ENCODE results near the gene SEMA4D.

Gene SEMA4D

DNA sequence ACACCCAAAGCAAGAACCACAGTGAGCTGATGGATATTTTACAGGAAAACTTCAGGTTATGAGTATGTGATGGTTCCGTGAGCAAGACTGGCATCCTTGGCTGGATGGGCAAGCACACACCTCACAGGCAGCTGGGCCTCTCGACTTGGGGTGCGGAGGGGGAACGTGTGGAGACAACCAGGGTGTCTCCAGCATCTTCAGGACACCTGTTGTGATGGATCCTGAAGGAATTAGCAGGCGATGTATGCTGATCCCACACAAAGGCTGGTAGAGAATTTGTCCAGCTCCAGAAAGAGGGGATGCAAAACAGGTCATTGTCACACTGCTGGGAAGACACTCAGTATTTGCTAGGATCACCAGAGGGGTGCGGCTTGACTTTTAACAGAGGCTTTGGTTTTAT lies 136.9 kb downstream of the SEMA4D start:
- no peak for TF ChIP-seq CTCF (IDR thresholded peaks at IDR 0.05; ENCODE audit: unreplicated experiment in 3 of 3)
- Mint-ChIP-seq H3K36me3 (ENCODE audit: low read depth) (peaks cover 52% of the 10 kb centered on the region), H3K27me3 (ENCODE audit: low read depth) (no peaks in the 10 kb centered on the region), H3K9me3 (no peaks in the 10 kb centered on the region), H3K4me1 (no peaks in the 10 kb centered on the region), H3K4me3 (no peak overlapping the region), H3K27ac (no peak overlapping the region)

GRCh38 chr9:89360465-89360864 lies 137.4 kb downstream of the SEMA4D start:
- H3K27ac Mint-ChIP-seq: no peak overlapping the region
- no peak for TF ChIP-seq CTCF (IDR thresholded peaks at IDR 0.05; ENCODE audit: unreplicated experiment in 3 of 3)
- H3K9me3 Mint-ChIP-seq: no peaks in the 10 kb centered on the region
- no peaks in the 10 kb centered on the region for H3K27me3 Mint-ChIP-seq (ENCODE audit: low read depth)
- no peak overlapping the region for H3K4me3 Mint-ChIP-seq
- no peaks in the 10 kb centered on the region for H3K4me1 Mint-ChIP-seq
- peaks cover 58% of the 10 kb centered on the region for H3K36me3 Mint-ChIP-seq (ENCODE audit: low read depth)

GRCh38 chr9:89359751-89360261 lies 138.1 kb downstream of the SEMA4D start:
- Mint-ChIP-seq H3K4me3 (no peak overlapping the region), H3K36me3 (ENCODE audit: low read depth) (peaks cover 65% of the 10 kb centered on the region), H3K4me1 (no peaks in the 10 kb centered on the region), H3K27ac (peak overlapping the region in 1 of 3 experiments; percentile 6), H3K9me3 (no peaks in the 10 kb centered on the region), H3K27me3 (ENCODE audit: low read depth) (no peaks in the 10 kb centered on the region)
- no peak for TF ChIP-seq CTCF (IDR thresholded peaks at IDR 0.05; ENCODE audit: unreplicated experiment in 3 of 3)

DNA sequence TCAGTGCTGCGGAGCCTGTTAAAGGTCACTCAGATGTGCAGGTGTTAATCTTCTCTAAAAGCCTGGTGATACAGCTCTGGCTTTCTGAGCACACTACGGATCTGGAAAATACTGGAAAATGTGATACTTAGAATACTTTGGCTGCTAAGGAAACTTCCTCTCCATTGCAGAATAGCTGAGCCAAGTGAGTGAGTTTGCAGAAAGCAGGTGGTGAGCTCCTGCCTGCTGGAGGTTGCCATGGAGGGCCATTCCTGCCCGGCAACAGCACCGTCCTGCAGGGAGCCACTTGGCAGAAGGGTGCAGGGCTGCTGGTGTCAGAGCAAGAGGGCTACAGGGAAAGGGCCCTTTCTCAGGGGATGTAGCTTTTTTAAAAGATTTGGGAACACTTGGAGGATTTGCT lies 138.9 kb downstream of the SEMA4D start:
- peaks cover 73% of the 10 kb centered on the region for H3K36me3 Mint-ChIP-seq (ENCODE audit: low read depth)
- H3K9me3 Mint-ChIP-seq: no peaks in the 10 kb centered on the region
- no peaks in the 10 kb centered on the region for H3K4me1 Mint-ChIP-seq
- H3K27ac Mint-ChIP-seq: peak overlapping the region in 2 of 3 experiments; percentile 19 to 35
- no peak for TF ChIP-seq CTCF (IDR thresholded peaks at IDR 0.05; ENCODE audit: unreplicated experiment in 3 of 3)
- no peak overlapping the region for H3K4me3 Mint-ChIP-seq
- no peaks in the 10 kb centered on the region for H3K27me3 Mint-ChIP-seq (ENCODE audit: low read depth)

GRCh38 chr9:89358376-89358916 lies 139.5 kb downstream of the SEMA4D start:
- peaks cover 78% of the 10 kb centered on the region for H3K36me3 Mint-ChIP-seq (ENCODE audit: low read depth)
- no peak overlapping the region for H3K4me3 Mint-ChIP-seq
- H3K27ac Mint-ChIP-seq: peak overlapping the region in 2 of 3 experiments; percentile 19 to 35
- TF ChIP-seq CTCF (IDR thresholded peaks at IDR 0.05; ENCODE audit: unreplicated experiment in 3 of 3): no peak
- H3K4me1 Mint-ChIP-seq: no peaks in the 10 kb centered on the region
- H3K27me3 Mint-ChIP-seq (ENCODE audit: low read depth): no peaks in the 10 kb centered on the region
- no peaks in the 10 kb centered on the region for H3K9me3 Mint-ChIP-seq
